Measurements from ENCODE around the gene TVP23C. TPM values are rescaled to one million over a fixed set of nuclear protein-coding genes. Genes with fewer than 3 reads are reported as not detected.

Gene TVP23C
- total and polyA plus RNA-seq, 8 donors: 8.3 to 37.5 (median 22.2) TPM

GRCh38 chr17:15496735-15497670, 66.3 kb downstream of the TVP23C start:
- H3K9me3 ChIP-seq: no peaks in the 10 kb centered on the region
- no peaks in the 10 kb centered on the region for H3K27me3 ChIP-seq
- ATAC-seq: no peak
- intact Hi-C loops (cut with DNase I): no loop called here
- peaks cover 0 to 16% of the 10 kb centered on the region in 2 donors for H3K36me3 ChIP-seq
- H3K4me1 ChIP-seq: no peaks in the 10 kb centered on the region
- TF ChIP-seq, protein P1, sequence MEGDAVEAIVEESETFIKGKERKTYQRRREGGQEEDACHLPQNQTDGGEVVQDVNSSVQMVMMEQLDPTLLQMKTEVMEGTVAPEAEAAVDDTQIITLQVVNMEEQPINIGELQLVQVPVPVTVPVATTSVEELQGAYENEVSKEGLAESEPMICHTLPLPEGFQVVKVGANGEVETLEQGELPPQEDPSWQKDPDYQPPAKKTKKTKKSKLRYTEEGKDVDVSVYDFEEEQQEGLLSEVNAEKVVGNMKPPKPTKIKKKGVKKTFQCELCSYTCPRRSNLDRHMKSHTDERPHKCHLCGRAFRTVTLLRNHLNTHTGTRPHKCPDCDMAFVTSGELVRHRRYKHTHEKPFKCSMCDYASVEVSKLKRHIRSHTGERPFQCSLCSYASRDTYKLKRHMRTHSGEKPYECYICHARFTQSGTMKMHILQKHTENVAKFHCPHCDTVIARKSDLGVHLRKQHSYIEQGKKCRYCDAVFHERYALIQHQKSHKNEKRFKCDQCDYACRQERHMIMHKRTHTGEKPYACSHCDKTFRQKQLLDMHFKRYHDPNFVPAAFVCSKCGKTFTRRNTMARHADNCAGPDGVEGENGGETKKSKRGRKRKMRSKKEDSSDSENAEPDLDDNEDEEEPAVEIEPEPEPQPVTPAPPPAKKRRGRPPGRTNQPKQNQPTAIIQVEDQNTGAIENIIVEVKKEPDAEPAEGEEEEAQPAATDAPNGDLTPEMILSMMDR (IDR thresholded peaks at IDR 0.05): no peak
- no peak for DNase-seq
- no peak overlapping the region for H3K4me3 ChIP-seq
- no peak overlapping the region for H3K27ac ChIP-seq

- no peak overlapping the region for H3K4me3 ChIP-seq
- ATAC-seq (no peak), DNase-seq (no peak)
- H3K27me3 ChIP-seq: no peaks in the 10 kb centered on the region
- TF ChIP-seq, protein P1 (IDR thresholded peaks at IDR 0.05): no peak
- no peak overlapping the region for H3K27ac ChIP-seq
- H3K4me1 ChIP-seq: peaks cover 0 to 3% of the 10 kb centered on the region in 2 donors
- peaks cover 0 to 16% of the 10 kb centered on the region in 2 donors for H3K36me3 ChIP-seq
- no peaks in the 10 kb centered on the region for H3K9me3 ChIP-seq
- intact Hi-C loops (cut with DNase I): no loop called here
These were observed 68.5 kb downstream of the TVP23C start for GRCh38 chr17:15494821-15495220.

DNA sequence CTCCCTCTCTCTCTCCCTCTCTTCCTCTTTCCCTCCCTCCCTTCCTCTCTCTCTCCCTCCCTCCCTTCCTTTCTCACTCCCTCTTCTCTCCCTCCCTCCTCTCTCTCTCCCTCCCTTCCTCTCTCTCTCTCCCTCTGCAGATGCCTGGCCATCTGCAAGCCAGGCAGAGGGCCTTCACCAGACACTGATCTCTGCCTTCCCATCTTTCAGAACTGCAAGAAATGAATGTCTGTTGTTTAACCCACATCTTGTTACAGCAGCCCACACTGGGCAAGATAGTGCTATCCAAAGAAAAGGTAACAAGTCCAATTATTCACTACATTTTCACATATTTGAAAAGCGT, 69.6 kb downstream of the TVP23C start:
- TF ChIP-seq, protein P1 (IDR thresholded peaks at IDR 0.05): no peak
- no peak for ATAC-seq
- intact Hi-C loops (cut with DNase I): no loop called here

GRCh38 chr17:15492791-15493692, 70.2 kb downstream of the TVP23C start:
- intact Hi-C loops (cut with DNase I): no loop called here
- H3K4me3 ChIP-seq: no peak overlapping the region
- DNase-seq (no peak), ATAC-seq (no peak)
- peak overlapping the region in 1 of 2 donors; percentile 8 for H3K27ac ChIP-seq
- H3K9me3 ChIP-seq: no peaks in the 10 kb centered on the region
- TF ChIP-seq, protein P1 (IDR thresholded peaks at IDR 0.05): no peak
- H3K4me1 ChIP-seq: peaks cover 0 to 3% of the 10 kb centered on the region in 2 donors
- H3K36me3 ChIP-seq: peaks cover 0 to 9% of the 10 kb centered on the region in 2 donors
- no peaks in the 10 kb centered on the region for H3K27me3 ChIP-seq

More for the DNA sequence above, 69.6 kb downstream of the TVP23C start:
- peaks cover 0 to 9% of the 10 kb centered on the region in 2 donors for H3K36me3 ChIP-seq
- no peaks in the 10 kb centered on the region for H3K27me3 ChIP-seq
- no peak for DNase-seq
- H3K27ac ChIP-seq: no peak overlapping the region
- H3K4me1 ChIP-seq: peaks cover 0 to 3% of the 10 kb centered on the region in 2 donors
- H3K9me3 ChIP-seq: no peaks in the 10 kb centered on the region
- no peak overlapping the region for H3K4me3 ChIP-seq

Measured in left lung (tissue), 10 donors.